DMS 273 treated with DMSO at 0.1 percent for 48 hours (cell line): ENCODE data around the gene ANKRD16.
"Not testable (repeated sequence)": the region's sequence is repeated elsewhere in the genome, so short reads cannot be mapped to it uniquely, and the experiment has no call there.

Source experiments
- DNase-seq: peaks from one replicate; lab custom pipeline; 2025; lab: John Stamatoyannopoulos, UW

Gene ANKRD16

GRCh38 chr10:5889624-5890451, at the start of gene ANKRD16, which contains the start of gene FBH1:
TSS of gene ANKRD16 (minus strand) at chr10:5889893. CDS start at chr10:5889354, 539 bp downstream.
TSS of gene FBH1 (plus strand) at chr10:5890243. CDS start at chr10:5890346, 103 bp downstream.
- peak; percentile 86 for DNase-seq

GRCh38 chr10:5938291-5938690, 48.6 kb upstream of the ANKRD16 start:
- DNase-seq = no peak

- DNase-seq = no peak
Measured at GRCh38 chr10:5937016-5937415, 47.3 kb upstream of the ANKRD16 start.

GRCh38 chr10:5935628-5936027, 45.9 kb upstream of the ANKRD16 start:
- no peak for DNase-seq

GRCh38 chr10:5933909-5934546, 44.3 kb upstream of the ANKRD16 start:
- no peak for DNase-seq

- no peak for DNase-seq
Measured at GRCh38 chr10:5932345-5932744, 42.7 kb upstream of the ANKRD16 start.

GRCh38 chr10:5930272-5930671, 40.6 kb upstream of the ANKRD16 start:
- DNase-seq = no peak

- no peak for DNase-seq
Measured at GRCh38 chr10:5929442-5929841, 39.7 kb upstream of the ANKRD16 start.

GRCh38 chr10:5927306-5927705, 37.6 kb upstream of the ANKRD16 start:
- DNase-seq = no peak

GRCh38 chr10:5924889-5925288, 35.2 kb upstream of the ANKRD16 start:
- no peak for DNase-seq

- DNase-seq = no peak
Measured at GRCh38 chr10:5921746-5922145, 32.1 kb upstream of the ANKRD16 start.

GRCh38 chr10:5919568-5919967, 29.9 kb upstream of the ANKRD16 start:
- no peak for DNase-seq

GRCh38 chr10:5918763-5919162, 29.1 kb upstream of the ANKRD16 start:
- DNase-seq = no peak

- DNase-seq = no peak
Measured at GRCh38 chr10:5917305-5917704, 27.6 kb upstream of the ANKRD16 start.

GRCh38 chr10:5915451-5915850, 25.8 kb upstream of the ANKRD16 start:
- no peak for DNase-seq

- no peak for DNase-seq
Measured at GRCh38 chr10:5913736-5914135, 24.0 kb upstream of the ANKRD16 start.

- no peak for DNase-seq
Measured at GRCh38 chr10:5911670-5912069, 22.0 kb upstream of the ANKRD16 start.

- peak; percentile 65 for DNase-seq
Measured at GRCh38 chr10:5910323-5911100, 20.8 kb upstream of the ANKRD16 start.

GRCh38 chr10:5908676-5909075, 19.0 kb upstream of the ANKRD16 start:
- DNase-seq = not testable (repeated sequence)

- no peak for DNase-seq
Measured at GRCh38 chr10:5906651-5907050, 17.0 kb upstream of the ANKRD16 start.

GRCh38 chr10:5905854-5906507, 16.3 kb upstream of the ANKRD16 start:
- DNase-seq = no peak

- DNase-seq = no peak
Measured at GRCh38 chr10:5904227-5904626, 14.5 kb upstream of the ANKRD16 start.
